Stomach (tissue), 4 donors: ENCODE measurements around the gene ZNF474.

ENCODE experiments used
- CTCF ChIP-seq, 7 experiments: fragments of 450-650 bp in 4 of 7; fragments of 200-600 bp in 3 of 7; sonication (generic) in 3 of 7; IDR thresholded peaks; one replicate each; pipeline ENCODE4 v1.5.1; 2016 to 2019; ENCODE audit warnings: antibody characterized with exemption in 7 of 7, control low read depth in 2 of 7, mild to moderate bottlenecking in 1 of 7
- POLR2AphosphoS5 ChIP-seq, 3 donors: sonication (generic); formaldehyde crosslinking; IDR thresholded peaks; one replicate each; pipeline ENCODE4 v1.6.1; 2016; ENCODE audit warnings: antibody characterized with exemption in 3 of 3

- TF ChIP-seq CTCF (IDR thresholded peaks at IDR 0.05) (no peak), POLR2AphosphoS5 (IDR thresholded peaks at IDR 0.05) (no peak)
Observed at GRCh38 chr5:122137702-122138101, 8.4 kb downstream of the ZNF474 start.
